GF-D8 (cell line): ENCODE data around the gene SCT.

Source experiments
- DNase-seq: peaks from one replicate; lab custom pipeline; 2025; lab: John Stamatoyannopoulos, UW

Gene SCT

DNA sequence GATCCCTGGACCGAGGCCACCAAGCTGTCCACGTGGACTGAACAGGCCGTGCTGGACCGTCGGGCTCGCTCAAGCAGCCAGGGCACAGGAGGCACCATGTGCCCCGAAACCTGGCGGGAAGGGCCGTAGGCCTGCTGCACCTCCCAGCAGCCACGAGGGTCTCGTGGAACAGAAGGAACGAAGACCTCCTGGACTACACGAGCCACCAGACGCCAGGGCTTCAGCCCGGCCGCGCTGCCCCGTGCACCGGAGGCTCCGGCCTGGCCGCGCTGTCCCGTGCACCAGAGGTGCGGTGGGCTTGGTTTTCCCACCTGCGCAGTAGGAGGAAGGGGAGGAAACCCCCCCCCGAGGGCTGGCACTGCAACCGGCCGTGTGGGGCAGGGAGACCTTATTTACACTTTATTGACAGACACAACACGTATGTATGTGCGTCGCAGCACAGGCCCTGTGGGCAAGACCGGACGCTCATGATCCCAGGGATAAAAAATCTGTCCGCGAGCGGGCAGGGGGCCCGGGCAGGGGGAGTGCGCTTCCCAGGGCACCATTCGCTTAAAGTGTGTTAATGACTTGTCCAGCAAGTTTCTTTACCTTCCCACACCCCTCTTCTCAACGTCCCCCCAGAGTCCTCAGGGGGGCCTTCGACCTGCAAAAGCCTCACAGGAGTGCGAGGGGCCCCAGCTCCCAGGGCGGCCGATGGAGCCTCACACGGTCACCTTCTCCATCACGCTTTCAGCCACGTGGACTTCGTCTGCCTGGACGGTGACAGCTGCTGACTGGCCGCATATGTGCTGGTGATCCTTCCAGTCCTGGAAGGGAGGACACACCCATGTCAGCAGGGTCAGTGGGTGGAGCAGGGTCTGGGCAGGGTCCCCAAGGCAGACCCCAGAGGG, 17.1 kb upstream of the SCT start:
- DNase-seq, result no peak

DNA sequence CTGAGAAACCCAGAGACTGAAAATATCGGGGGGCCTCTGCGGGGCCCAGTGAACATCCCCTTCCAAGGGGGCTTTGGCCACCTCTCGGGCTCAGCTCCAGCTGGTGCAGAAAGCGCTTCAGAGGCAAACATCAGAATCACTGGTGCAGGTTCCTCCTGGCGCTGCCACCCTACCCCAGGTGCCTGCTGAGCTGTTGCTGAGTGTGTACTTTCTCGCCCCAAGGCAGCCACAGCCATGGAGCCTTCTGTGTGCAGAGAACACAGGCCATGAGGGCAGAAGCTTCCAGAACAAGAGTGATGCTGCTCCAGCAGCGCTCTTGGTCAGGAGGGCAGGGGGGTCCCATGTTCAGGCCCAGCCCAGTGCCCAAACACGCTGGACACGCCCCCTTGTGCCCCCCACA, 16.4 kb upstream of the SCT start:
- no peak for DNase-seq

DNA sequence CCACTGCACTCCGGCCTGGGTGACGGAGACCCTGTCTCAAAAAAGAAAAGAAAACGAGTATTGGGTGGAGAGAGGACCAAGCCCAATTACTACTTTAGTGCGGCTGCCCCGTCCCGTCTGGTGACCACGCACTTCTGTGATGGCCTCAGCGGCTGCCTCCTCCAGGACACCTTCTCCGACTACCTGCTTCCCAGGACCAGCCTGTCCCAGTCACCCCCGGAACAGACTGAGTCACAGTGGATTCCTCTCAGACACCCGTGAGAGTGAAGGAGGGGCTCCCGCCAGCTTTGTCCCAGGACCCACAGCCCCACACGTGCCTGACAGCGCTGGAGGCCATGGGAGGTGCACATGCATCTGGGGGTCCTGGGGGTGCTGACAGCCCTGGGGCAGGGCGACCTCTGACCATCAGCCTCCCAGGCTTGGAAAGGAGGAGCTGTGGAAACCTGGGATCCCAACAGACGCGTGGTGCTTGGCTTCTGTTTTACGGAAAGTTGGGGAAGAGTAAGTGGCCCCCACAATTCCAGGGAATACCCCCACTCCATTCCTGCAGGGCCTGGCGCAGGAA, 14.9 kb upstream of the SCT start:
- no peak for DNase-seq

DNA sequence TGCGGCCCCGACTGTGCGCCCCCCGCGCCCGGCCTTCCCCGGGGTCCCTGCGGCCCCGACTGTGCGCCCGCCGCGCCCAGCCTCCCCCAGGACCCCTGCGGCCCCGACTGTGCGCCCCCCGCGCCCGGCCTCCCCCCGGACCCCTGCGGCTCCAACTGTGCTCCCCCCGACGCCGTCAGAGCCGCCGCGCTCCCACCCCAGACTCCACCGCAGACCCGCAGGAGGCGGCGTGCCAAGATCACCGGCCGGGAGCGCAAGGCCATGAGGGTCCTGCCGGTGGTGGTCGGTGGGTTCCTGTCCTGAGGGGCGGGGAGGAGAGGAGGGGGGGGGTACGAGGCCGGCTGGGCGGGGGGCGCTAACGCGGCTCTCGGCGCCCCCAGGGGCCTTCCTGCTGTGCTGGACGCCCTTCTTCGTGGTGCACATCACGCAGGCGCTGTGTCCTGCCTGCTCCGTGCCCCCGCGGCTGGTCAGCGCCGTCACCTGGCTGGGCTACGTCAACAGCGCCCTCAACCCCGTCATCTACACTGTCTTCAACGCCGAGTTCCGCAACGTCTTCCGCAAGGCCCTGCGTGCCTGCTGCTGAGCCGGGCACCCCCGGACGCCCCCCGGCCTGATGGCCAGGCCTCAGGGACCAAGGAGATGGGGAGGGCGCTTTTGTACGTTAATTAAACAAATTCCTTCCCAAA, 13.2 kb upstream of the SCT start:
- DNase-seq, result no peak

DNA sequence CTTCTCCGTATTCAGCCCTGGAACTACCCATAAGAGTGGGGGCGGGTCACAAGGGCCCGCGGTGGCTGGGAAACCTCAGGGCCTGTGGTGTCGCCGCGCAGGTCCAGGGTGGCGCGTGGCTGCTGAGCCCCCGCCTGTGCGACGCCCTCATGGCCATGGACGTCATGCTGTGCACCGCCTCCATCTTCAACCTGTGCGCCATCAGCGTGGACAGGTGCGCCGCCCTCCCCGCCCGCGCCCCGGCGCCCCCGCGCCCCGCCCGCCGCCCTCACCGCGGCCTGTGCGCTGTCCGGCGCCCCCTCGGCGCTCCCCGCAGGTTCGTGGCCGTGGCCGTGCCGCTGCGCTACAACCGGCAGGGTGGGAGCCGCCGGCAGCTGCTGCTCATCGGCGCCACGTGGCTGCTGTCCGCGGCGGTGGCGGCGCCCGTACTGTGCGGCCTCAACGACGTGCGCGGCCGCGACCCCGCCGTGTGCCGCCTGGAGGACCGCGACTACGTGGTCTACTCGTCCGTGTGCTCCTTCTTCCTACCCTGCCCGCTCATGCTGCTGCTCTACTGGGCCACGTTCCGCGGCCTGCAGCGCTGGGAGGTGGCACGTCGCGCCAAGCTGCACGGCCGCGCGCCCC, 12.5 kb upstream of the SCT start:
- DNase-seq, result no peak

DNA sequence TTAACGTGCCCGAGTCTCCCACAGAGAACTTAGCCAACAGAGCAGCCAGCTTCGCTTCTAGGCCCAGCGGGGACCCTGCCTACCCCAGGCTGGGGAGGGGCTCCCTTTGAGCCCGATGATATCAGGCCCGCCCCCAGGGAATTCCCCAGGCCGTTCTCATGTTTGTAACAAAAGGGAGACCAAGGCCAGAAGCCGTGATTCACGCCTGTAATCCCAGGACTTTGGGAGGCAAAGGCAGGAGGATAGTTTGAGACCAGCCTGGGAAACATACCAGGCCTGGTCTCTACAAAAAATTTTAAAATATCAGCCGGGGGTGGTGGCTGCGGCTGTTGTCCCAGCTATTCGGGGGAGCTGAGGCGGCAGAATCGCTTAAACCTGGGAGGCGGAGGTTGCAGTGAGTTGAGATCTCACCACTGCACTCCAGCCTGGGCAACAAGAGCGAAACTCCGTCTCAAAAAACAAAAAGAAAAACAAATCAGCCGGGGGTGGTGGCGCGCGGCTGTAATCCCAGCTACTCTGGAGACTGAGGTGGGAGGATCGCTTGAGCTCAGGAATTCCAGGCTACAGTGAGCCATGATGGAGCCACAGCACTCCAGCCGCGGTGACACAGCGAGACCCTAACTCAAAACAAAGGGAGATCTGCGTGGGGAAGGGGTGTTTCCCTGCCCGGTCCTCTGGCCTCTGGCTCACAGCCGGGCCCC, 11.8 kb upstream of the SCT start:
- no peak for DNase-seq

DNA sequence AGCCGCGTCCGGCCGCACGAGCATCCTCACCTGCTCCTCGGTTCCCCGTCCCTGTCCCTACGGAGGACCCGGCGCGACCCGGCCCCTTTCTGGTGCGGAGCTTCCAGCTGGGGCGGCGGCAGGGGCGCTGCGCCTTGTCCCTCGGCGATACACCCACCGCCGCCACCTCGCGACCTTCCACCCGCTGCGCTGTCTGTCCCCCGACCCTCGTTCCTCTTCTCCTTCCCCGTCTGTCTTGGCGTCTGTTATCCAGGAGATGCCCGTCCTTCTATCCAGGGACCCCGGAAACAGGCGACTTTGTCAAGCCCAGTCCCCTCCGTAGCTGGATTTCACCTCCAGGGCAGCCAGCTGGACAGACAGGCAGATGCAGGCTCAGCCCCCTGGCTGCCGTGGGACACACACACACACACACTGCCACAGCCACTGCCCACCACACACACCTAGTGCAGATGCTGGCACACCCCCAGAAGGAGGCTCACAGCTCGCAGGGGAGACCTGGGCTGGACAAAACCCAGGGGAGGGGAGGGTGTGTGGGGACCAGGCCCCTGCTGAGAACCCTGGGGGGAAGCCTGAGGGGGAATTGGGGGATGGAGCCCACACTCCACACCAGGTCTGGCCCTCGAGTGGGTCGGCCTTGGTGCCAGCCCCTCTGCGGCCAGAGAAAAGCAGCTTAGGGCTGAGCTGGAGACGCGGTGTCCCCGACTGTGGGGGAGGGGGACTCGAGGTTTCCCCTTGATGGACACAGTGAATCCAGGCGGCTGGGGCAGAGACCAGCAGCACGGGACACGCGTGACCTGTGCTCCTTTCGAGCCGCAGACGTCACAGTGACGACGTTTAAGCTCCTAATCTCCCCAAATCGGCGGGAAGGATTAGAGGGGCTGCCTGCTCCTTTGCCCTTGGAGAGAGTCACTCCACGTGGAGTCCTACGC, 10.9 kb upstream of the SCT start:
- DNase-seq, result no peak

DNA sequence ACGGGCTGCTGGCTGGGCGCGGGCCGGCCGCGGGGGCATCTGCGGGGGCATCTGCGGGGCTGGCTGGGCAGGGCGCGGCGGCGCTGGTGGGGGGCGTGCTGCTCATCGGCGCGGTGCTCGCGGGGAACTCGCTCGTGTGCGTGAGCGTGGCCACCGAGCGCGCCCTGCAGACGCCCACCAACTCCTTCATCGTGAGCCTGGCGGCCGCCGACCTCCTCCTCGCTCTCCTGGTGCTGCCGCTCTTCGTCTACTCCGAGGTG, 10.3 kb upstream of the SCT start:
- DNase-seq, result no peak

DNA sequence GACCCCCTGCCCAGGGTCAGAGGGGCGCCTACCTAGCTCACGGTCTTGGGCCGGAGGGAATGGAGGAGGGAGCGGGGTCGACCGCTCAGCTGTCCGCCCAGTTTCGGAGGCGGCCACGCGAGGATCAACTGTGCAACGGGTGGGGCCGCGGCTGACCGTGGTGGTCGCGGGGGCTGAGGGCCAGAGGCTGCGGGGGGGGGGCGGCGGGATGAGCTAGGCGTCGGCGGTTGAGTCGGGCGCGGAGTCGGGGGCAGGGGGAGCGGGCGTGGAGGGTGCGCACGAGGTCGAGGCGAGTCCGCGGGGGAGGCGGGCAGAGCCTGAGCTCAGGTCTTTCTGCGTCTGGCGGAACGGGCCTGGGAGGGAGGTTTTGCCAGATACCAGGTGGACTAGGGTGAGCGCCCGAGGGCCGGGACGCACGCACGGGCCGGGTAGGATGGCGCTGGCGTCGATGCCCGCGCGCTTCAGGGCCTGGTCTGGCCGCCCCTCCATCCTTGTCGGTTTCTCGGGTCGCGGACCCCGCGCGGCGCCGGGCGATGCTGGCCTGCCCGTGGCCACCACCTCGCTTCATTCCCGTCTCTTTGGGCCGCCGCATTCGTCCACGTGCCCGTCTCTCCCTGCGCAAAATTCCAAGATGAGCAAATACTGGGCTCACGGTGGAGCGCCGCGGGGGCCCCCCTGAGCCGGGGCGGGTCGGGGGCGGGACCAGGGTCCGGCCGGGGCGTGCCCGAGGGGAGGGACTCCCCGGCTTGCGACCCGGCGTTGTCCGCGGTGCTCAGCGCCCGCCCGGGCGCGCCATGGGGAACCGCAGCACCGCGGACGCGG, 9.7 kb upstream of the SCT start, which contains the start of gene DRD4:
Gene DRD4 (plus strand): TSS at position 759 of the 822 bp plus-strand sequence. CDS start 36 bp downstream, at position 795.
- DNase-seq, result no peak

DNA sequence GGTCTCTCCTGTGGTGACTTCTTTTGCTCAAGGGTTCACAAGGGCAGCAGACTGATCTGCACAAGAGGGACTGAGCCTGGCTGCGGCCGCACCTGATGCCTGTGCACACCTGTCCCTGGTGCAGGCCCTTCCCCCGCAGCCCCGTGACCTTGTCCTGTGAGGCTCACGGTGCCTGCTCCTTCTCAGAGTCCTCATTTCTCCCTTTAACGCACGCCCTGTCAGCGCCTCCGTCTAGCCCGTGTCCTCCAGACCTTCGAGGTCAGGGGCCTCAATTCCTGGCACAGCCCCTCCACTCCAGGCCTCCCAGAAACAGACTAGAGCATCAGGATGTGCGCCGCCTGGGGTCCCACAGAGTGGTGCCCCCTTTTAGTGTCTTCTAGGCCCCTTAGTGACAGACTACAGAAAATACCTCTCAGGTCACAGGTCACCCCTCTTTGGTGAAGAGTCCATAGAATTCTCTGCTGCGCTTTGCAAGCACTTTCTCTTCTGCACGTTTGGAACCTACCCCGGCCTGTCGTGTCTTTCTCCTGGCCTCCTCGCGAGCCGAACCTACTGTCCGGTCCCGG, 9.0 kb upstream of the SCT start:
- DNase-seq, result no peak

DNA sequence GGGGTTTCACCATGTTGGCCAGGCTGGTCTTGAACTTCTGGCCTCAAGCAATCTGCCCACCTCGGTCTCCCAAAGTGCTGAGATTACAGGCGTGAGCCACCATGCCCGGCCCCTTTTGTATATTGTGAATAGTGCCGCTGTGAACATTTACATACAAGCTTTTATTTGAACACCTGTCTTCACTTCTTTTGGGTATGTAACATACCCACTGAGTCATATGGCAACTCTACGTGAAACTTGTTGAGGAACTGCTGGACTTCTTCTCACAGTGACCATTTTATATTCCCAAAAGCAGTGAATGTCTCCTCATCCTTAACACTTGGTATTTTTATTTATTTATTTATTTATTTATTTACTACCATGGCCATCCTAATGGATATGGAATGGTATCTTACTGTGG, 3.9 kb upstream of the SCT start:
- DNase-seq, result no peak

DNA sequence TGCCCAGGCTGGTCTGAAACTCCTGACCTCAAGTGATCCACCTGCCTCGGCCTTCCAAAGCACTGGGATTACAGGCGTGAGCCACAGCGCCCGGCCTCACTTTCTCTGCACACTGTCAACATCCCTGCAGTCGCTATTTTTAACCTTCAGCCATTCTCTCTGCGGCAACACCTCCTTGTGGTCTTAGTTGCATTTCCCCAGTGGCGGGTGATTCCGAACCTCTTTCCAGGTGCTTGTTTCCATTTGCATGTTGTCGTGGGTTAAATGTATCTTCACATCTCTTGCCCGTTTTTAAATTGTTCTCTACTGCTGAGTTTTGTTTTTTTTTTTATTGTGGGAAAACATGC, 2.2 kb upstream of the SCT start:
- no peak for DNase-seq

DNA sequence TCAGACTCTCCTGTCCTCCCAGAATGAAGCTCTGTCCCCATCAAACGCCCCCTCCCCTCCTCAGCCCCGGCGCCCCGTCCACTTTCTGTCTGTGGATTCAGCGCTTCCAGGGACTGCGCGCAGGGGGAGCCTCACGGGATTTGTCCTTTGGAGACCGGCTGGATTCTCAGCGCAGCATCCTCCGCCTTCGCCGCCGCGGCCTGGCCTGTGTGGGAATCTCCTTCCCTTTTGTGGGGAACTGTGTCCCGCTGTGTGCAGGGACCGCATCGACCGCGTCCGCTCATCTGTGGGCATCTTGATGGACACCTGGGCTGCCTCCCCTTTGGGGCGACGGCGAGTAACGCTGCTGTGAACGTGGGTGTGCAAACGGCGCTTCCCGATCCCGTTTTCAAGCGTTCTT, 1.1 kb upstream of the SCT start:
- no peak for DNase-seq

DNA sequence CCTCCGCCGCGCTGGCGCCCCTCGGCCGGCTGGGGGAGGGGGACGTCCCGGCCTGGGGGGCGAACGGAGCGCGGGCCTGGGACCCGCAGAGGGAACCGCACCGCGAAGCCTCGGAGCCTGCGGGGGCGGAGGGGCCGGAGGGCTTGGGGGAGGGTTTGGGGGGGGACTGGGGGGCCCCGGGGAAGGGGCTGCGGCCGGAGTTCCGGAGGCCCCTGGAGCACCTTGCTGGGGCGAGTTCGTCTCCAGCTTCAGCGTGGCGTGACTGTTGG, 261 bp upstream of the SCT start:
- no peak for DNase-seq

DNA sequence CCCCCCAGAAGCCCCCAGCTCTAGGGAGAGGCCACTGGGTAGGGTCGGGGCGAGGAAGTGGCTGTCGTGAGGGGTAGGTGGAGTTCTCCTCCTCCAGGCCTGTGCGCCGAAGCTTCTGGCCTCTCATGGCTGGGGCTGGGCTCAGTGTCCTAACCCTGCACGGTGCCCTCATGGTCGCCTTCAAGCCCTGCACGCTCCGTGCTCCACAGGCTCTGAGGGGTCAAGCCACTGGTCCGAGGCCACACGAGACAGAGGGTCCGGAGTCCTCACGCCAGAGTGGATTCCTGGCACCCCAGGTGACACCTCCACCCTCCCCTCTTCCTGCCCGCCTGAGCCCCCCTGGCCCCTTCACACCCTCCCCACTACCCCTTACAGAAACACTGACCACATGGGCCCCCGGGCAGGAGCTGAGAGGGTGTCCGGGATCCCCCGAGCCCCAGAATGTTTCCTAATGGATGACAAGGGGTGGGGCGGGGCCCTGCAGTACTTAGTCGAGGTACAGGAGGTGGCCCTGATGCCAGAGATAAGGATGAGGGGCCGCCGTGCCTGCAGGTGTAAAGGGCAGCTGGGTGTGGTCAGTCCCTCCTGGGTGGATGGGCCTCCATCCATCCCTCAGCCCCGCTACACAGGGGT, 1.2 kb downstream of the SCT start:
- DNase-seq, result no peak

DNA sequence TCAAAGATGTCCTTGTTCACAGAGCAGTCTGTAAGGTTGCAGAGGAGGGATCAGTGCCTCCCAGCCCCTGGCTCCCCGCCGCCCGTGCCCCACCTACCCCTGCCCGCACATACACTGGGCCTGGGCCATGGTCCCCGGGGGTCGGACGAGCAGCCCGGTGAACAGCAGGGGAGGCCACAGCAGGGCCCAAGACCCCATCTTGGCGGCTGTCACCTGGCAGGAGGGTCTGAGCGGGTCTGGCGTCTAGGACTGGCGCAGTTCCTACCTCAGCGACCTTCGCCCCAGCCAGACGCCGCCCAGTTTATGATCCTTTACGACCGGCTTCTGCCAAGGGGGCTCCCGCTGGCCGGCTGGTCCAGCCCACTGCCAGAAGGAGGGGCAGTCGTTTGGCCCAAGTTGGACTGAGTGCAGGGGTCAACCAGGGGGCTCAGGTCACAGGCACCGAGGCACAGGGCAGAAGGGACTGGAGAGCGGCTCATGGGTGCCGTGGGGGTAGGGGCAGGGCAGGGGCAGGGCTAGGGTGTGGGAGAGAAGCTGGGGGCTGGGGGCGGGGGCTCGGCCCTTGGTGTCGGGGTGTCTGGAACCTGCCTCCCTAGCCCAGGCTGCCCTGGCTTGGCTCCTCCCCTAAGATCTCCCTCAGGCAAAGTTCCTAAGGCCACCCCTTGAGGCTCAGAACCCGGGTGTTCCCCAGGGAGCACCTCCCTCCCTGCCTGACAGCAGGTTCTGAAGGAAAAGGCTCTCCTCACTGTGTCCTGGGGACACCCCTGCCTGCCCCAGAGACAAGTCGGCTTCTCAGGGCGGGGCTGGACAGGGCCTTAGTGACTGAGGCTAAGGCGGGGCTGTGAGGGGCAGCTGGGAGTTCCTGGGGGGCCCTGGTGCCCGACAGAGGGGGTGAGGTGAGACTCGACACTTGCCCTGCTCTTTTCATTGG, 2.0 kb downstream of the SCT start, which contains the start of gene CDHR5:
Gene CDHR5 (minus strand): TSS at position 251 of the 931 bp plus-strand sequence. CDS start 53 bp downstream, at position 198.
- DNase-seq, result no peak

DNA sequence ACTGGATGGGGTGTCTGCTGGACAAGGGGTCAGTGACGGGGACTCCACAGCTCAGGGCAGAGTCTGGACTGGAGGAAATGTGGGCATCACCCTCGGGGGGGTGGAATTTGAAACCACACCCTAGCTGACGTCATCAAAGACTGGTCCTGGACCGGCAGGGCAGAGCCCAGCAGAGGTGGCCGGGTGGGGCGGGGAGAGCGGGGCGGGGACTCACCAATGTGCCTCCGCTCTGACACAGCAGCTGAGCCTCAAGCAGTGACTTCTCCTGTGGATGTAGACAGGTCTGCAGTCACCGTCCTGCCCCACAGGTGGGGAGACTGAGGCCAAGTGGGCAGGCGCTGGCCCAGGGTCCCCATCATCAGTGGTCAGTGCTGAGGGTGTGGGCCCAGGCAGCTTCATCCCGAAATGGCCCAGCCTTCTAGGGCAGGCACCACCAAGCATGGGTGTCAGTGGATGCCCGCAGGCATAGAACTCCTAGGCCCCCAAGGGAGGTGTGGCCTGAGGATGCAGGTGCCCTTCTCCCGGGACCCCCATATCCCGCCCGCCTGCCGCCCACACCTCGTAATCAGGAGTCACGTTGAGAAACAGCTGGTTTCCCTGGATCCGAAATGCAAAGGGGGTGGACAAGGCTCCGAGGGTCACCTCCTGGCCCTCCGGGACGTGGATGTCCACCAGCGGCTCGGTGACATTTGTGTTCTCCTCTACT, 2.8 kb downstream of the SCT start:
- DNase-seq, result no peak

DNA sequence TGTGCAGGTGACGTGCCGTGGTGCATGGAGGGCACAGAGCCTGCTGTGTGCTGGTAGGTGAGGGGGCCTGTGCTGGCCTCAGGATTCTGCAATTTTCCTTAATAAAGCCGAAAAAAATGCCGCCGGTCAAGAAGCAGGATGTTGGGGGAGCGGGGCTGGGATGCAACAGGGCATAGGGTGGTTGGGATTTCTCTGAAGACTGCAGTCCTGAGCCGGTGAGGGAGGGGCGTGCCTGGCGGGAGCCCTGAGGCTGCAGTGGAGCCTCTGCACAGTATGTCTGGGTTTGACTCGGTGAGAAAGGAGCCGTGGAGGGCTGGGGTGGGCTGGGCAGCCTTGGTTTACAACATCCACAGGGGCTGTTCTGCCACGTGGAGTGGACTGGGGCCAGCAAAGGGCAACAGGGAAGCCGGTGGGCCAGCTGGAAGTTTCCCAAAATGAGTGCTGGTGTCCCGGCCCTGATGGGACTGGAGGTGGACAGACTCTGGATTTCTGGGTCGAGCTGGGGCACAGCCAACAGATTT, 3.6 kb downstream of the SCT start:
- DNase-seq, result no peak
